GM21526 (cell line): ENCODE measurements around the gene MTX1.
A peak's percentile ranks its signal among the peaks of the same experiment; 100 is the strongest.

ENCODE experiments used
- ATAC-seq: cut with Tn5 transposase; IDR thresholded peaks from one replicate; pipeline ENCODE4 v1.9.1; 2021; ENCODE audit warnings: moderate library complexity; ENCODE audit not compliant: unreplicated experiment, low FRiP score

Gene MTX1

GRCh38 chr1:155255243-155256007 lies 46.9 kb downstream of the MTX1 start, which contains the start of gene ENTREP3:
TSS of gene ENTREP3 (minus strand) at chr1:155255483. CDS start at chr1:155254877, 606 bp downstream.
- no peak for ATAC-seq

GRCh38 chr1:155256058-155256852 lies 47.8 kb downstream of the MTX1 start:
- no peak for ATAC-seq

GRCh38 chr1:155260276-155260675 lies 51.8 kb downstream of the MTX1 start:
- no peak for ATAC-seq

DNA sequence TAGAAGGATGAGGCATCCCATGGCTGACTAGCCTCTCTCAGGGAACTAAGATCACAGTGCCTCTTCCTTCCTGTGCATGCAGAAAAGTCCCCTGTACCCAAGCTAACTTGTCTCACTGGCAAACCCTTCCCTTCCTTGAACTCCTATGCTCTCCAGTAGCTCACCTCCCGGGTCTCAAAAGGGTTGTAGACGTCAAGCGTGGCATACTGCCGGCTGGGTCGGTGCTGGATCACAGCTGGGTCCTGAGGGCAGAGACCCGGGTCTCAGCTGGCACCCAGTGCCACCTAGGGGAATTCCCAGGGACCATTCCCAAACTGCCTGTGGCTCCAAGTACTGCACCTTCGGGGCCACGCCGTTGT lies 53.0 kb downstream of the MTX1 start:
- ATAC-seq: peak; percentile 4

DNA sequence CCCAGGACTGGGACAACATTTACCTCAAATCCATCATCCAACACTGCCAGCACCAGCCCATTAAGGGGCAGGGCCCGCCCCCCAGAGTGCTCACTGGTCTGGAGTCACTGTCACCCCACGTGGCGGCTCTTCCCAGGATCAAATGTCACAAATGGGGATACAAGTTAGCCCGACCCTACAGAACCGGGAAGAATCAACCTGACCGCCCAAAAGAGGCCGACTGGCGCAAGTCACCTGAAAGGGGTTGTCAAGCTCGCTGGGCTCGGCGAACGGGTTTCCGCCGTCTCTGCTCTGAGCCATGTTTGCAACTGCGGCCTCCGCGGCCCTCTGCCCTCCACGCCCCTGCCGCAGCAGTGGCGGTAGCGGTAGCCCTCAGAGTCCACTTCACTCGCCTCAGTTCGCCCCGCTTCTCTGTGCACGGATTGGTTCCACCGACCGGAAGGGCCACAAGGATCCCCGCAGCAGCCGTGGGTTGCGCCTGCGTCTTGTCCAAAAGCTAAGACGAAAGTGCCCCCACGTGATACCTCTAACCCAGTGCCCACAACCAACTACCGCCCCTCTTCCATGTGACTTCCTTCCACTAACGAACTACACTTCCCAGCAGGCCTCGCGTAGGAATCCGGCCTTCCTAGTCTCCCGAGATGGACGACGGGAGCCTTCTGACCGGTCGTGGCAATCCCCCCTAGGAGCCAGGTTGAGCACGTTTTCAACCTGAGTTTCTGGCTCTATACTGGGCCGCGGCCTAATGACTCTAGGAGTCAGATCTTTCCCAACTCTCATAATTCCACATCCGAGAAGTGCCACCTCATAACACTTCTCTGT lies 53.6 kb downstream of the MTX1 start, which contains the start of gene SCAMP3:
Gene SCAMP3, minus strand, starts transcription at position 509 of the 822 bp plus-strand sequence. Its CDS starts 209 bp downstream, at position 300.
- ATAC-seq: peak; percentile 79

- ATAC-seq: no peak
These were observed 54.6 kb downstream of the MTX1 start for GRCh38 chr1:155263067-155263466.
